ENCODE data around the gene MGST3.
"Not testable (repeated sequence)": the region's sequence is repeated elsewhere in the genome, so short reads cannot be mapped to it uniquely, and the experiment has no call there.

GRCh38 chr1:165591391-165591790, 39.6 kb upstream of the MGST3 start:
- TF ChIP-seq CTCF, POLR2A, EP300 (IDR thresholded peaks at IDR 0.05): not testable (repeated sequence)
